ENCODE data around the gene ZNF428. TPM values are rescaled to one million over a fixed set of nuclear protein-coding genes. Genes with fewer than 3 reads are reported as not detected.

ZNF428 gene
- total RNA-seq, 2 experiments from 2014 or later, result 28.5 to 98.1 TPM

DNA sequence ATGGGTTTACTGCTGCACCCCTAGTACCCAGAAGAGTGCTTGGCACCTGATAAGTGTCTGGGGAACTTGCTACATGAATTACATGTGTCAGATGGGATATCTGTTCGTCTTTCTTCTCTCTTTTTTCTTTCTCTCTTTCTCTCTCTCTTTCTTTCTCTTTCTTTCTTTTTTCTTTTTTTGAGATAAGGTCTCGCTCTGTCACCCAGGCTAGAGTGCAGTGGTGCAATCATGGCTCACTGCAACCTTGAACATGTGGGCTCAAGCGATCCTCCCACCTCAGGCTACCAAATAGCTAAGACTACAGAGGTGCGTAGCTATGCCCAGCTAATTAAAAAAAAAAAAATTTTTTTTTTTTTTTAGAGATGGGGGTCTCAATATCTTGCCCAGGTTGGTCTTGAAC lies 14.1 kb upstream of the ZNF428 start:
- no peak overlapping the region for H3K4me2 ChIP-seq (ENCODE audit: low read length)
- TF ChIP-seq, protein P1, sequence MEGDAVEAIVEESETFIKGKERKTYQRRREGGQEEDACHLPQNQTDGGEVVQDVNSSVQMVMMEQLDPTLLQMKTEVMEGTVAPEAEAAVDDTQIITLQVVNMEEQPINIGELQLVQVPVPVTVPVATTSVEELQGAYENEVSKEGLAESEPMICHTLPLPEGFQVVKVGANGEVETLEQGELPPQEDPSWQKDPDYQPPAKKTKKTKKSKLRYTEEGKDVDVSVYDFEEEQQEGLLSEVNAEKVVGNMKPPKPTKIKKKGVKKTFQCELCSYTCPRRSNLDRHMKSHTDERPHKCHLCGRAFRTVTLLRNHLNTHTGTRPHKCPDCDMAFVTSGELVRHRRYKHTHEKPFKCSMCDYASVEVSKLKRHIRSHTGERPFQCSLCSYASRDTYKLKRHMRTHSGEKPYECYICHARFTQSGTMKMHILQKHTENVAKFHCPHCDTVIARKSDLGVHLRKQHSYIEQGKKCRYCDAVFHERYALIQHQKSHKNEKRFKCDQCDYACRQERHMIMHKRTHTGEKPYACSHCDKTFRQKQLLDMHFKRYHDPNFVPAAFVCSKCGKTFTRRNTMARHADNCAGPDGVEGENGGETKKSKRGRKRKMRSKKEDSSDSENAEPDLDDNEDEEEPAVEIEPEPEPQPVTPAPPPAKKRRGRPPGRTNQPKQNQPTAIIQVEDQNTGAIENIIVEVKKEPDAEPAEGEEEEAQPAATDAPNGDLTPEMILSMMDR (conservative IDR thresholded peaks at IDR 0.05; ENCODE audit: low read length), result no peak
- no peak for TF ChIP-seq EZH2phosphoT487 (IDR thresholded peaks at IDR 0.05; ENCODE audit: borderline replicate concordance, low read depth, low read length)
- peaks cover 12% of the 10 kb centered on the region for H3K4me1 ChIP-seq (ENCODE audit: insufficient read depth, low read length, poor library complexity, severe bottlenecking)
- H3K9me2 ChIP-seq (ENCODE audit: insufficient read depth, low read length), result no peaks in the 10 kb centered on the region
- DNase-seq (ENCODE audit: low spot score), result no peak
- H3K9me3 ChIP-seq (ENCODE audit: low read length), result no peaks in the 10 kb centered on the region
- POLR2A ChIA-PET, result no interaction called here
- no peak overlapping the region for H3K4me3 ChIP-seq (ENCODE audit: low read depth, low read length, poor library complexity, severe bottlenecking)
- H3K27ac ChIP-seq (ENCODE audit: low read depth, low read length, poor library complexity, severe bottlenecking), result no peak overlapping the region
- no peaks in the 10 kb centered on the region for H3K79me2 ChIP-seq (ENCODE audit: insufficient read depth, low read depth, low read length)
- no peak overlapping the region for H2AFZ ChIP-seq (ENCODE audit: low read length)
- H4K20me1 ChIP-seq (ENCODE audit: insufficient read depth, low read length), result no peaks in the 10 kb centered on the region
- no peaks in the 10 kb centered on the region for H3K36me3 ChIP-seq (ENCODE audit: insufficient read depth, low read length)
- CTCF ChIA-PET (ENCODE audit: unreplicated experiment), result no interaction called here
- intact Hi-C loops (cut with micrococcal nuclease; ENCODE audit: unreplicated experiment), result no loop called here
- BruUV-seq (replicated peaks), result no TSS peak

DNA sequence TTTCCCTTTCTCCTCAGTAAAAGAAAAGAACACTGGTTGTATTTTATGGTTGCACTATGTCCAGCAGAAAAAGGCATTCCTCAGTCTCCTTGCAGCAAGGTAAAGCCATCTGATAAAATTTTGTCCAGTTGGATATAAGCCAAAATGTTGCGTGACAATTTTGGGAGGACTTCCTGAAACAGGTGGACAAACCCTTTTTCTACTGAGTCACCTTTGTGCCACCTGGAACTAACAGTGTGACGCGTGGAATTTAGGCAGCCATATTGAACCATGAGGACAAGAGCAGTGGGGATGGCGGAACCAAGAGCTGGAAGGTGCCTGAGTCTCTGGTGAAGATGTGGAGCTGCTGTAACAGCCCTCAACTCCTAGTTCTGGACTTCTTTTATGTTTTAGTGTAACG lies 12.1 kb upstream of the ZNF428 start:
- intact Hi-C loops (cut with micrococcal nuclease; ENCODE audit: unreplicated experiment), result no loop called here
- TF ChIP-seq EZH2phosphoT487 (IDR thresholded peaks at IDR 0.05; ENCODE audit: borderline replicate concordance, low read depth, low read length), result no peak
- TF ChIP-seq, protein P1 (conservative IDR thresholded peaks at IDR 0.05; ENCODE audit: low read length), result no peak
- H3K27ac ChIP-seq (ENCODE audit: low read depth, low read length, poor library complexity, severe bottlenecking), result no peak overlapping the region
- CTCF ChIA-PET (ENCODE audit: unreplicated experiment), result no interaction called here
- no peak overlapping the region for H2AFZ ChIP-seq (ENCODE audit: low read length)
- no peaks in the 10 kb centered on the region for H3K79me2 ChIP-seq (ENCODE audit: insufficient read depth, low read depth, low read length)
- H3K9me3 ChIP-seq (ENCODE audit: low read length), result no peaks in the 10 kb centered on the region
- H3K4me2 ChIP-seq (ENCODE audit: low read length), result no peak overlapping the region
- no peak for DNase-seq (ENCODE audit: low spot score)
- H3K36me3 ChIP-seq (ENCODE audit: insufficient read depth, low read length), result no peaks in the 10 kb centered on the region
- H4K20me1 ChIP-seq (ENCODE audit: insufficient read depth, low read length), result no peaks in the 10 kb centered on the region
- BruUV-seq (replicated peaks), result no TSS peak
- no peak overlapping the region for H3K4me3 ChIP-seq (ENCODE audit: low read depth, low read length, poor library complexity, severe bottlenecking)
- H3K4me1 ChIP-seq (ENCODE audit: insufficient read depth, low read length, poor library complexity, severe bottlenecking), result peaks cover 12% of the 10 kb centered on the region
- POLR2A ChIA-PET, result no interaction called here
- no peaks in the 10 kb centered on the region for H3K9me2 ChIP-seq (ENCODE audit: insufficient read depth, low read length)

DNA sequence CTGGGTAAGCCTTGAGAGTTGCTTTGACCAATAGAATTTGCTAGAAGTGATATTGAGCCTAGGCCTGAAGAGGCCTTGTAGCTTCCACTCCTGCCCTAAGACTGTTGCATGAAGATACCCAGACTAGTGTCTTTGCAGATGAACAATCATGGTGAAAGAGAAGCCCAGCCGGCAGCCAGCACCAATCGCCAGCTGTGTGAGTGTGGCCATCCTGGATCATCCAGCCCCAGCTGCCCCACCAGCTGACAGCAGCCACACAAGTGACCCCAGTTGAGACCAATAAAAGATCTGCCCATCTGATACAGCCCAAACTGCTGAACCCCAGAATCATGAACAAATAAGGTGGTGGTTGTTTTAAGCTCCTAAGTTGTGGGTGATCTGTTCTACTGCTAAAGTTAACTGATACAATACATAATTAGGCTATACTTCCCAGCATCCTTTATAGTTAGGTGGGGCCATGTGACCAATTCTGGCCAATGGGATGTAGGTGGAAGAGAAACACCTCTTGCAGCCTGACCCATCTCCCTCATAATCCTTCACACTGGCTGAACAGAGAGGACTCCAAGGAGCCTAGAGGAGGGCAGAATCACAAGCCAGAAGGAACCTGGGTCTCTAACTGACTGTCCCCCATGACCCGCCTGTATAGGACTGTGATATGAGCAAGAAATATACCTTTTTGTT lies 9.4 kb upstream of the ZNF428 start:
- Histone ChIP-seq H4K20me1 (ENCODE audit: insufficient read depth, low read length) (no peaks in the 10 kb centered on the region), H3K4me2 (ENCODE audit: low read length) (no peak overlapping the region), H3K4me3 (ENCODE audit: low read depth, low read length, poor library complexity, severe bottlenecking) (no peak overlapping the region), H3K9me2 (ENCODE audit: insufficient read depth, low read length) (no peaks in the 10 kb centered on the region), H2AFZ (ENCODE audit: low read length) (no peak overlapping the region), H3K9me3 (ENCODE audit: low read length) (no peaks in the 10 kb centered on the region), H3K27ac (ENCODE audit: low read depth, low read length, poor library complexity, severe bottlenecking) (no peak overlapping the region), H3K79me2 (ENCODE audit: insufficient read depth, low read depth, low read length) (no peaks in the 10 kb centered on the region), H3K4me1 (ENCODE audit: insufficient read depth, low read length, poor library complexity, severe bottlenecking) (no peaks in the 10 kb centered on the region), H3K36me3 (ENCODE audit: insufficient read depth, low read length) (no peaks in the 10 kb centered on the region)
- intact Hi-C loops (cut with micrococcal nuclease; ENCODE audit: unreplicated experiment), result no loop called here
- TF ChIP-seq, protein P1 (conservative IDR thresholded peaks at IDR 0.05; ENCODE audit: low read length), result no peak
- TF ChIP-seq EZH2phosphoT487 (IDR thresholded peaks at IDR 0.05; ENCODE audit: borderline replicate concordance, low read depth, low read length), result no peak
- DNase-seq (ENCODE audit: low spot score), result no peak
- POLR2A ChIA-PET, result interaction anchor here (0.6 kb wide), 1 partner anchor 256 kb away, joined by 3 read pairs; no protein-coding TSS in a partner anchor
- CTCF ChIA-PET (ENCODE audit: unreplicated experiment), result no interaction called here
- no TSS peak for BruUV-seq (replicated peaks)
